Peyer's patch (tissue), 4 donors: ENCODE data around the gene AOPEP.

Experiments used
- POLR2A ChIP-seq, 2 donors: fragments of 450-650 bp; IDR thresholded peaks; one replicate each; pipeline ENCODE4 v1.5.1; 2017; ENCODE audit warnings: antibody characterized with exemption in 2 of 2, mild to moderate bottlenecking in 2 of 2, moderate library complexity in 2 of 2
- TF ChIP-seq, protein P1 (sequence below), 6 experiments: fragments of 450-650 bp in 4 of 6; fragments of 200-600 bp in 2 of 6; sonication (generic) in 1 of 6; IDR thresholded peaks; one replicate each; pipeline ENCODE4 v1.5.1; 2017 to 2019; ENCODE audit warnings: antibody characterized with exemption in 6 of 6, mild to moderate bottlenecking in 3 of 6, moderate library complexity in 1 of 6

DNA sequence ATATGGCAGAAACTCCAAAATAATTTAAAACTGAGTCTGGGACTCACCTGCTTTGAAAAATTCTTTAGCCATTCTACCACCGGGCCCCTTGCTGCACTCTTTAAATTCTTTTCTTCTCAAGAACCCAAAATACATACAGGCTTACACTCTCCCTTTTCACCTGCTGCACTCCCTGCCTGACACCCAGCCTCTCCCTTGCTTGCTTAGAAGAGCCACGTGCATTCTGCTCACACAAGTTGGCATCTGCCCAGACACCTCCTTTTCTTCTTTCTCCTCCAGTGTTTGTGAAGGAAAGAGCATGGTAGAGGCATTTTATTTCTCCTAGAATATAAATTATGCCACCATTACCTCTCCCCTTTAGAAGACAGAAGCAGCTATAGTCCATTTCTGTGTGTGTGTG is 39.0 kb upstream of the AOPEP start:
- no peak for TF ChIP-seq POLR2A (IDR thresholded peaks at IDR 0.05)
- TF ChIP-seq, protein P1, sequence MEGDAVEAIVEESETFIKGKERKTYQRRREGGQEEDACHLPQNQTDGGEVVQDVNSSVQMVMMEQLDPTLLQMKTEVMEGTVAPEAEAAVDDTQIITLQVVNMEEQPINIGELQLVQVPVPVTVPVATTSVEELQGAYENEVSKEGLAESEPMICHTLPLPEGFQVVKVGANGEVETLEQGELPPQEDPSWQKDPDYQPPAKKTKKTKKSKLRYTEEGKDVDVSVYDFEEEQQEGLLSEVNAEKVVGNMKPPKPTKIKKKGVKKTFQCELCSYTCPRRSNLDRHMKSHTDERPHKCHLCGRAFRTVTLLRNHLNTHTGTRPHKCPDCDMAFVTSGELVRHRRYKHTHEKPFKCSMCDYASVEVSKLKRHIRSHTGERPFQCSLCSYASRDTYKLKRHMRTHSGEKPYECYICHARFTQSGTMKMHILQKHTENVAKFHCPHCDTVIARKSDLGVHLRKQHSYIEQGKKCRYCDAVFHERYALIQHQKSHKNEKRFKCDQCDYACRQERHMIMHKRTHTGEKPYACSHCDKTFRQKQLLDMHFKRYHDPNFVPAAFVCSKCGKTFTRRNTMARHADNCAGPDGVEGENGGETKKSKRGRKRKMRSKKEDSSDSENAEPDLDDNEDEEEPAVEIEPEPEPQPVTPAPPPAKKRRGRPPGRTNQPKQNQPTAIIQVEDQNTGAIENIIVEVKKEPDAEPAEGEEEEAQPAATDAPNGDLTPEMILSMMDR (IDR thresholded peaks at IDR 0.05), result no peak
